ENCODE measurements around the gene RDH12. TPM values are rescaled to one million over a fixed set of nuclear protein-coding genes. Genes with fewer than 3 reads are reported as not detected.

RDH12 gene
- polyA plus RNA-seq, 1 donor from 2014 or later = not detected

GRCh38 chr14:67756496-67756895 lies 54.8 kb downstream of the RDH12 start:
- Histone ChIP-seq H3K79me2 (replicated peaks; ENCODE audit: insufficient read depth, low read length) (no peaks in the 10 kb centered on the region), H3K9me2 (ENCODE audit: insufficient read depth, low read length) (no peaks in the 10 kb centered on the region), H3K4me3 (ENCODE audit: low read length) (no peak overlapping the region), H4K20me1 (ENCODE audit: insufficient read depth) (no peaks in the 10 kb centered on the region), H3F3A (ENCODE audit: insufficient read depth, low read length, poor library complexity, severe bottlenecking) (no peaks in the 10 kb centered on the region), H2AFZ (ENCODE audit: low read depth, low read length) (no peak overlapping the region), H3K9me3 (ENCODE audit: low read length) (no peaks in the 10 kb centered on the region), H3K27me3 (ENCODE audit: insufficient read depth, low read depth, low read length) (no peaks in the 10 kb centered on the region), H3K9ac (ENCODE audit: low read length) (no peak overlapping the region), H3K36me3 (ENCODE audit: insufficient read depth, low read length) (peaks cover 12% of the 10 kb centered on the region), H3K4me2 (ENCODE audit: low read length) (no peak overlapping the region), H3K27ac (ENCODE audit: low read length) (no peak overlapping the region)
- no peak for TF ChIP-seq TAF1 (IDR thresholded peaks at IDR 0.05; ENCODE audit: low read depth)
- no peak for TF ChIP-seq EP300 (conservative IDR thresholded peaks at IDR 0.05; ENCODE audit: poor library complexity, severe bottlenecking)
- no peak for TF ChIP-seq RAD21 (conservative IDR thresholded peaks at IDR 0.05)
- TF ChIP-seq SMC3 (conservative IDR thresholded peaks at IDR 0.05; ENCODE audit: poor library complexity) = no peak
- TF ChIP-seq REST (IDR thresholded peaks at IDR 0.05; ENCODE audit: borderline replicate concordance) = no peak
- no peak for TF ChIP-seq CTCF (IDR thresholded peaks at IDR 0.05; ENCODE audit: poor library complexity, severe bottlenecking)
- no peak for TF ChIP-seq EZH2 (IDR thresholded peaks at IDR 0.05; ENCODE audit: borderline replicate concordance, insufficient read depth, low read length, poor library complexity, severe bottlenecking)
- TF ChIP-seq MXI1 (conservative IDR thresholded peaks at IDR 0.05; ENCODE audit: poor library complexity, severe bottlenecking) = no peak
- TF ChIP-seq POLR2AphosphoS5 (IDR thresholded peaks at IDR 0.05) = no peak

GRCh38 chr14:67757175-67757574 lies 55.5 kb downstream of the RDH12 start:
- H3K9me2 ChIP-seq (ENCODE audit: insufficient read depth, low read length) = no peaks in the 10 kb centered on the region
- no peak overlapping the region for H3K4me3 ChIP-seq (ENCODE audit: low read length)
- H2AFZ ChIP-seq (ENCODE audit: low read depth, low read length) = no peak overlapping the region
- H3K79me2 ChIP-seq (replicated peaks; ENCODE audit: insufficient read depth, low read length) = no peaks in the 10 kb centered on the region
- no peaks in the 10 kb centered on the region for H3K9me3 ChIP-seq (ENCODE audit: low read length)
- no peak overlapping the region for H3K27ac ChIP-seq (ENCODE audit: low read length)
- H3K27me3 ChIP-seq (ENCODE audit: insufficient read depth, low read depth, low read length) = no peaks in the 10 kb centered on the region
- peaks cover 12% of the 10 kb centered on the region for H3K36me3 ChIP-seq (ENCODE audit: insufficient read depth, low read length)
- H3K9ac ChIP-seq (ENCODE audit: low read length) = no peak overlapping the region
- TF ChIP-seq REST (IDR thresholded peaks at IDR 0.05; ENCODE audit: borderline replicate concordance) = no peak
- TF ChIP-seq SMC3 (conservative IDR thresholded peaks at IDR 0.05; ENCODE audit: poor library complexity) = no peak
- no peak for TF ChIP-seq EP300 (conservative IDR thresholded peaks at IDR 0.05; ENCODE audit: poor library complexity, severe bottlenecking)
- TF ChIP-seq POLR2AphosphoS5 (IDR thresholded peaks at IDR 0.05) = no peak
- no peak for TF ChIP-seq EZH2 (IDR thresholded peaks at IDR 0.05; ENCODE audit: borderline replicate concordance, insufficient read depth, low read length, poor library complexity, severe bottlenecking)
- no peak for TF ChIP-seq MXI1 (conservative IDR thresholded peaks at IDR 0.05; ENCODE audit: poor library complexity, severe bottlenecking)
- no peak for TF ChIP-seq TAF1 (IDR thresholded peaks at IDR 0.05; ENCODE audit: low read depth)
- TF ChIP-seq RAD21 (conservative IDR thresholded peaks at IDR 0.05) = no peak
- H3F3A ChIP-seq (ENCODE audit: insufficient read depth, low read length, poor library complexity, severe bottlenecking) = no peaks in the 10 kb centered on the region
- no peaks in the 10 kb centered on the region for H4K20me1 ChIP-seq (ENCODE audit: insufficient read depth)
- no peak overlapping the region for H3K4me2 ChIP-seq (ENCODE audit: low read length)

All from neural cell (in vitro differentiated cells).